Esophagus mucosa (tissue), 1 donor: ENCODE data around the gene ACLY. TPM values are rescaled to one million over a fixed set of nuclear protein-coding genes. Genes with fewer than 3 reads are reported as not detected.
A peak's percentile ranks its signal among the peaks of the same experiment; 100 is the strongest.
"Not testable (repeated sequence)": the region's sequence is repeated elsewhere in the genome, so short reads cannot be mapped to it uniquely, and the experiment has no call there.

ENCODE experiments used
- ATAC-seq: fragments of 200-7000 bp; cut with Tn5 transposase; one replicate; pipeline ENCODE4 v1.9.1; 2020
- total RNA-seq: library from RNA; stranded (reverse); gene quantifications from one replicate; pipeline ENCODE4 v1.2.4, GENCODE V29; 2023
- donor health status: DM: yes; HTN: yes; CAD: no.

Gene ACLY
- total RNA-seq, 1 donor from 2014 or later, result 161 TPM

GRCh38 chr17:41939044-41939692 is 20.4 kb upstream of the ACLY start:
- ATAC-seq, result no peak

DNA sequence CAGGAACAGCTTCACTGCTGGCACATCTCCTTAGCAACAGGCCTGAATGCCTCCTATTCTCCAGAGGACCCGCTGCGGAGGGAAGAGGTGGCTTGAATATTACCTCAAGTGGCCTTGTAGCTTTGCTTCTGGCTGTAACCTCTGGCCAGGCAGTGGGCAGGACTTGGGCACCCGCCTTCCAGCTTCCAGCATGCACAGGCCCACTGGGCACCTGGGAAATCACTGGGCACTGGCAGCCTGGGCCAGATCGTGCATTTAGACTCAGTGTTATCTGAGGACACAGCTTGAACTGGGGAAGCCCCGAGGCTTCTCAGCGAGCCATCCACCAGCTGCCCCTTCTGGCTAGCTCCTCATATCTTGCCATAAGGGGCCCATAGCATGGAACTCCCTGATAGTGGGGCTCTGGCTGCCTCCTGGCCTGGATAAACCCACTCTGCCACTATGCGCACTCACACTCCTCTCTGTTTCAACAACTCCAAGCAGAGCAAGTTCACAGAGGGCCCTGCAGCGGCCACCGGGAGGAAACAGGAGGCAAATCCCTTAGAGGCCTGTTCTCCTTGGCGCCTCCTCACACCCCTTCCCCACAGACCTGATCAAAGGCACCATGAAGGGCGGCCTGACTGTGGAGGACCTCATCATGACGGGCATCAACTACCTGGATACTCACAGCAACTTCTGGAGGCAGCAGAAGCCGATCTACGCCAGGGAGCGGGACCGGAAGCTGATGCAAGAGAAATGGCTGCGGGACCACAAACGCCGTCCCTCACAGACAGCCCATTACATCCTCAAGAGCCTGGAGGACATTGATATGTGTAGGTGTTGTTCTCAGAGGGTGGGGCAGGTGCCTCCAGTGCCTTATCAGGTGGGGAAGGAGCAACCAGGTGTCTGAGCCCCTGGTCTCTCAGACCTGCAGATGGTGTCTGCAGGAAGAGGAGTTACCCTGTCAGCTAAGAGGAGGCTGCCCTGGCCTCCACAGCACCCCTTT is 19.5 kb upstream of the ACLY start:
- ATAC-seq, result no peak

GRCh38 chr17:41935641-41936040 is 16.9 kb upstream of the ACLY start:
- ATAC-seq, result peak; percentile 24

- no peak for ATAC-seq
Observed at GRCh38 chr17:41932816-41933389, 14.2 kb upstream of the ACLY start.

DNA sequence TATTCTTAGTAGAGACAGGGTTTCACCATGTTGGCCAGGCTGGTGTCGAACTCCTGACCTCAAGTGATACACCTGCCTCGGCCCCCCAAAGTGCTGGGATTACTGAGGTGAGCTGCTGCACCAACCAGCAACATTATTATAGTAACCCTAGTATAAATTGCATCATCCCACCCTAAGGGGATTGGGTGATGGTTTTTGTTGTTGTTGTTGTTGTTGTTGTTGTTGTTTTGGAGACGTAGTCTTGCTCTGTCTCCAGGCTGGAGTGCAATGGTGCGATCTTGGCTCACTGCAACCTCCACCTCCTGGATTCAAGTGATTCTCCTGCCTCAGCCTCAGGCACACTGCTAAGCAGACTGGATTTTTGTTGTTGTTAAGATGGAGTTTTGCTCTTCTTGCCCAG is 13.0 kb upstream of the ACLY start:
- not testable (repeated sequence) for ATAC-seq

- not testable (repeated sequence) for ATAC-seq
Observed at GRCh38 chr17:41930833-41931156, 12.0 kb upstream of the ACLY start.

- ATAC-seq, result peak; percentile 98
Observed at GRCh38 chr17:41930009-41930832, 11.5 kb upstream of the ACLY start, which contains the start of gene ODAD4. Gene ODAD4 (plus strand): TSS chr17:41930617. CDS start chr17:41930724, 107 bp downstream.

- ATAC-seq, result no peak
Observed at GRCh38 chr17:41928693-41929251, 10.0 kb upstream of the ACLY start.

DNA sequence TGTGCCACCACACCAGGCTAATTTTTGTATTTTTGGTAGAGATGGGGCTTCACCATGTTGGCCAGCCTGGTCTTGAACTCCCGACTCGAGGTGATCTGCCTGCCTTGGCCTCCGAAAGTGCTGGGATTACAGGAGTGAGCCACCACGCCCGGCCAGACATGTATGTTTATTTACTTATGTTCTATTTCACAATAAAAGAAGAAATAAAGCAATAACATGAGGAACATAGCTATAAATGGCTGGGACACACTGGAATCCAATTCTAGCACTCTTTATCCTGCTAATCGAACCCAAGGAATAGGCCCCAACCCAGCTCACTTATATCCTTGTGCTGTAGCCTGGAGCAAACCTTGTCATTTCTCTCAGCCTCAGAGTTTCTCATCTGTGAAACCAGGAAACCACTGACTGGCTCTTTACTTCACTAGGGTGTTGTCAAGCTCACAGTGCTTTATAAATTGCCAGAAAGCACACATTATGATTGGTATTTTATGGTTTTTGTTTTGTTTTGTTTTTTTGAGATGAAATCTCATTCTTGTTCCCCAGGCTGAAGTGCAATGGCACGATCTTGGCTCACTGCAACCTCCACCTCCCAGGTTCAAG is 7.3 kb upstream of the ACLY start:
- no peak for ATAC-seq

GRCh38 chr17:41920580-41920955 is 1.8 kb upstream of the ACLY start:
- no peak for ATAC-seq

GRCh38 chr17:41919840-41920579 is 1.3 kb upstream of the ACLY start:
- ATAC-seq, result no peak

GRCh38 chr17:41919165-41919817 is 540 bp upstream of the ACLY start:
- peak; percentile 40 for ATAC-seq

GRCh38 chr17:41917679-41918313 is 955 bp downstream of the ACLY start:
- ATAC-seq, result no peak

DNA sequence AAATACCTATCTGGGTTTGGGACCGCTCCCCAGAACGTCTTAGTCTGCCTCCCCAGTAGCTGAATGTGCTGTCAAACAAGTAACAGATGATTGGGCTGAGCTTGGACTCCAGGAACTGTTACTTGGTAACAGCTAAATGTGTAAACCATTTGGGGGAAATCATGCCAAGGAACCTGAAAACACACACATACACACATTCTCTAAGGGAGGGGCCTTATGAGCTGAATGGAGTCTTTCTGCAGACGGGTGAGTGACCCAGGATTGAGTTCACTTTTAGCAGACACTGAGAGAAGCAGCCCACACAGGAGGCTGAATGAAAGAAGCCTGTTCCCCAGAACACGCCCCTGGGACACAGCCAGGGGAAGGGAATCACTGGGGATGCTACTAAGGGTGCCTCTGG is 1.6 kb downstream of the ACLY start:
- ATAC-seq, result no peak

GRCh38 chr17:41915566-41915965 is 3.2 kb downstream of the ACLY start:
- ATAC-seq, result no peak

GRCh38 chr17:41915020-41915419 is 3.7 kb downstream of the ACLY start:
- ATAC-seq, result no peak

DNA sequence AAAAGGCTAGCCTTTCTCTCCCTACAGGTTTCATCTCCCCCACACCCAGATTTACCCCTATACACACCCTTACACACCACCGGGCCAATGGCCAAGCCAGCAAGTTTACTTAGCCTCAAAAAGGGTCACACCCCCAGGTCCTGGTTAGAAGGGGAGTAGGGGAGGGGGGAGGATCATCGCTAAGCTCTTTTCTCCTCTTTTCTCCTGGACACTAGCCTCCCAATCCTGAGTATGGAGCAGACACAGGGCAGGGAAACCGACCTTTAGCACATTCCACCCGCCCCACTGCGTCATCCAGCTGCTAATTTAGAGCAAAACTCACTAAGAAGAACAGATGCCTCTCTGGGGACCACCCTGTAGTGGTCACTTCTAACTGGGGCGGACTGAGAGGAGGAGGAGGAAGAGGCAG is 4.4 kb downstream of the ACLY start:
- ATAC-seq, result no peak

- no peak for ATAC-seq
Observed at GRCh38 chr17:41913798-41914197, 5.0 kb downstream of the ACLY start.

DNA sequence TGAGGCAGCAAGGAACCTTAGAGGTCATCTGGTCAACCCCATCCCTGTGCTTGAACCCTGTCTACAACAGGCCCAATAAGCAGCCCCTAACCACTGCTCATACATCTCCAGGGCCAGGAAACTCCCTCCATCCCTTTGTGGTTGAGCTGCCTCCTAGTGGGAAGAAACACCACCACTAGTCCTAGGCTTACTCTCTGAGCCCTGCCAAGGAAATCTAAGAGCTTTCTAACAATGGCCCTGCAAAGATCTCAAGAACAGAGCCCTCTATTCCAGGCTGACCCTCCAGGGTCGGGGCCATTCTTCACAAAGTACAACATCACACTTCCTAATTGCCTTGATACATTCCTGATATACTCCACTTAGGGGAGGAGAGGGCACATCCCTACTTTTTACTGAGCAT is 5.8 kb downstream of the ACLY start:
- ATAC-seq, result no peak
